ENCODE results near the gene AQP1.

DNA sequence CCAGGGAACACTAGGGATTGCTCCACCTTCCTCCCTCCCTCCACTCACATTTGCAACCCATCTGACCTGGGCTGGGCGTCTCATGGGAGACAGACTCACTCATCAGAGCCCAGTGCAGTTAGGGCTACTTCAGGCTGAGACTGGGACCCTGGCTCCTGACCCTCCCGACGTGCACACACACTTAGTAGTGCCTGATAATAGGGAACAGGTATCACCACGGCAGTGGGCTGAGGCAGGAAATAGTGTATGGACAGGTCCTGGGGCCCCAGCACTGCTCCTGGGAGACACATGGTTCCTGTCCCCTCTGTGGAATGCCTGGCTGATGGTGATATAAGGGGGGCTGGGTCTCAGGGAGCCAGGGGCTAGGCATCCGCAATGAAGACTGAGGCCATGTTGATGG lies 14.3 kb downstream of the AQP1 start:
- TF ChIP-seq, protein P1, sequence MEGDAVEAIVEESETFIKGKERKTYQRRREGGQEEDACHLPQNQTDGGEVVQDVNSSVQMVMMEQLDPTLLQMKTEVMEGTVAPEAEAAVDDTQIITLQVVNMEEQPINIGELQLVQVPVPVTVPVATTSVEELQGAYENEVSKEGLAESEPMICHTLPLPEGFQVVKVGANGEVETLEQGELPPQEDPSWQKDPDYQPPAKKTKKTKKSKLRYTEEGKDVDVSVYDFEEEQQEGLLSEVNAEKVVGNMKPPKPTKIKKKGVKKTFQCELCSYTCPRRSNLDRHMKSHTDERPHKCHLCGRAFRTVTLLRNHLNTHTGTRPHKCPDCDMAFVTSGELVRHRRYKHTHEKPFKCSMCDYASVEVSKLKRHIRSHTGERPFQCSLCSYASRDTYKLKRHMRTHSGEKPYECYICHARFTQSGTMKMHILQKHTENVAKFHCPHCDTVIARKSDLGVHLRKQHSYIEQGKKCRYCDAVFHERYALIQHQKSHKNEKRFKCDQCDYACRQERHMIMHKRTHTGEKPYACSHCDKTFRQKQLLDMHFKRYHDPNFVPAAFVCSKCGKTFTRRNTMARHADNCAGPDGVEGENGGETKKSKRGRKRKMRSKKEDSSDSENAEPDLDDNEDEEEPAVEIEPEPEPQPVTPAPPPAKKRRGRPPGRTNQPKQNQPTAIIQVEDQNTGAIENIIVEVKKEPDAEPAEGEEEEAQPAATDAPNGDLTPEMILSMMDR (IDR thresholded peaks at IDR 0.05; ENCODE audit: low read depth, low read length, missing input control) = no peak
- TF ChIP-seq JUND (IDR thresholded peaks at IDR 0.05) (no peak), RAD21 (IDR thresholded peaks at IDR 0.05) (no peak), TAF1 (conservative IDR thresholded peaks at IDR 0.05) (no peak), SP1 (IDR thresholded peaks at IDR 0.05) (no peak), NR2F2 (IDR thresholded peaks at IDR 0.05) (no peak), YY1 (IDR thresholded peaks at IDR 0.05) (no peak)
- TF ChIP-seq, protein P2, sequence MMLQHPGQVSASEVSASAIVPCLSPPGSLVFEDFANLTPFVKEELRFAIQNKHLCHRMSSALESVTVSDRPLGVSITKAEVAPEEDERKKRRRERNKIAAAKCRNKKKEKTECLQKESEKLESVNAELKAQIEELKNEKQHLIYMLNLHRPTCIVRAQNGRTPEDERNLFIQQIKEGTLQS (IDR thresholded peaks at IDR 0.05) = no peak
- TF ChIP-seq, protein P3, sequence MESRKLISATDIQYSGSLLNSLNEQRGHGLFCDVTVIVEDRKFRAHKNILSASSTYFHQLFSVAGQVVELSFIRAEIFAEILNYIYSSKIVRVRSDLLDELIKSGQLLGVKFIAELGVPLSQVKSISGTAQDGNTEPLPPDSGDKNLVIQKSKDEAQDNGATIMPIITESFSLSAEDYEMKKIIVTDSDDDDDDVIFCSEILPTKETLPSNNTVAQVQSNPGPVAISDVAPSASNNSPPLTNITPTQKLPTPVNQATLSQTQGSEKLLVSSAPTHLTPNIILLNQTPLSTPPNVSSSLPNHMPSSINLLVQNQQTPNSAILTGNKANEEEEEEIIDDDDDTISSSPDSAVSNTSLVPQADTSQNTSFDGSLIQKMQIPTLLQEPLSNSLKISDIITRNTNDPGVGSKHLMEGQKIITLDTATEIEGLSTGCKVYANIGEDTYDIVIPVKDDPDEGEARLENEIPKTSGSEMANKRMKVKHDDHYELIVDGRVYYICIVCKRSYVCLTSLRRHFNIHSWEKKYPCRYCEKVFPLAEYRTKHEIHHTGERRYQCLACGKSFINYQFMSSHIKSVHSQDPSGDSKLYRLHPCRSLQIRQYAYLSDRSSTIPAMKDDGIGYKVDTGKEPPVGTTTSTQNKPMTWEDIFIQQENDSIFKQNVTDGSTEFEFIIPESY (IDR thresholded peaks at IDR 0.05) = no peak
- TF ChIP-seq, protein P4, sequence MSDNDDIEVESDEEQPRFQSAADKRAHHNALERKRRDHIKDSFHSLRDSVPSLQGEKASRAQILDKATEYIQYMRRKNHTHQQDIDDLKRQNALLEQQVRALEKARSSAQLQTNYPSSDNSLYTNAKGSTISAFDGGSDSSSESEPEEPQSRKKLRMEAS (IDR thresholded peaks at IDR 0.05) = no peak
